Glutamatergic neuron (in vitro differentiated cells): ENCODE data around the gene IFFO2. TPM values are rescaled to one million over a fixed set of nuclear protein-coding genes. Genes with fewer than 3 reads are reported as not detected.

Source experiments
- DNase-seq: peaks from one replicate; pipeline ENCODE4 v3.0.0; 2022
- H3K27ac Mint-ChIP-seq: one replicate; pipeline ENCODE4 v1.8.0; 2020; ENCODE audit warnings: mild to moderate bottlenecking, mixed read lengths, inconsistent platforms; ENCODE audit not compliant: unreplicated experiment
- H3K27me3 Mint-ChIP-seq: one replicate; pipeline ENCODE4 v1.8.0; 2020; ENCODE audit warnings: mild to moderate bottlenecking, moderate library complexity, mixed read lengths, inconsistent platforms; ENCODE audit not compliant: unreplicated experiment
- H3K36me3 Mint-ChIP-seq: one replicate; pipeline ENCODE4 v1.8.0; 2020; ENCODE audit warnings: mild to moderate bottlenecking, mixed read lengths, inconsistent platforms; ENCODE audit not compliant: unreplicated experiment
- H3K4me1 Mint-ChIP-seq: one replicate; pipeline ENCODE4 v1.8.0; 2020; ENCODE audit warnings: mild to moderate bottlenecking, low read depth, mixed read lengths, inconsistent platforms; ENCODE audit not compliant: unreplicated experiment
- H3K4me3 Mint-ChIP-seq: one replicate; pipeline ENCODE4 v1.8.0; 2020; ENCODE audit warnings: mild to moderate bottlenecking, mixed read lengths, inconsistent platforms; ENCODE audit not compliant: unreplicated experiment
- H3K9me3 Mint-ChIP-seq: one replicate; pipeline ENCODE4 v1.8.0; 2020; ENCODE audit warnings: mild to moderate bottlenecking, moderate library complexity, mixed read lengths, inconsistent platforms; ENCODE audit not compliant: unreplicated experiment
- CTCF ChIP-seq: fragments of 200-600 bp; sonication (generic); IDR thresholded peaks from one replicate; pipeline ENCODE4 v1.5.0; 2021; ENCODE audit not compliant: partially characterized antibody, unreplicated experiment
- total RNA-seq: library from RNA; stranded (reverse); fragmentation: NEBNext Ultra II Directional; extraction: Animal tissue kit (Norgen Biotek cat#: 25700); gene quantifications from one replicate; pipeline ENCODE4 v1.2.1, GENCODE V29; 2021; ENCODE audit not compliant: unreplicated experiment

Gene IFFO2
- total RNA-seq, 1 donor from 2014 or later: 107 TPM

GRCh38 chr1:18907021-18907916, 49.2 kb downstream of the IFFO2 start:
- Mint-ChIP-seq H3K4me1 (peaks cover 46% of the 10 kb centered on the region), H3K4me3 (peak overlapping the region; percentile 42), H3K9me3 (peaks cover 30% of the 10 kb centered on the region), H3K27ac (peak overlapping the region; percentile 69), H3K36me3 (peaks cover 3% of the 10 kb centered on the region), H3K27me3 (peaks cover 22% of the 10 kb centered on the region)
- DNase-seq: peak; percentile 67
- TF ChIP-seq CTCF: peak; percentile 99

- DNase-seq: no peak
- no peak for TF ChIP-seq CTCF
- Mint-ChIP-seq H3K36me3 (no peaks in the 10 kb centered on the region), H3K4me3 (peak overlapping the region; percentile 93), H3K27me3 (peaks cover 10% of the 10 kb centered on the region), H3K9me3 (peaks cover 18% of the 10 kb centered on the region), H3K27ac (peak overlapping the region; percentile 98), H3K4me1 (peaks cover 43% of the 10 kb centered on the region)
These were observed 53.2 kb downstream of the IFFO2 start for GRCh38 chr1:18903291-18903756.

- Mint-ChIP-seq H3K36me3 (no peaks in the 10 kb centered on the region), H3K27me3 (peaks cover 10% of the 10 kb centered on the region), H3K4me1 (peaks cover 41% of the 10 kb centered on the region), H3K4me3 (peak within 1 kb of the TSS; percentile 100), H3K27ac (peak within 1 kb of the TSS; percentile 98), H3K9me3 (peaks cover 16% of the 10 kb centered on the region)
- TF ChIP-seq CTCF: no peak
- DNase-seq: peak; percentile 92
These were observed 53.8 kb downstream of the IFFO2 start, which contains the start of gene ALDH4A1 for GRCh38 chr1:18902523-18903290. Gene ALDH4A1 (minus strand): TSS chr1:18902555. CDS start chr1:18902523, 32 bp downstream.

- H3K36me3 Mint-ChIP-seq: no peaks in the 10 kb centered on the region
- H3K4me1 Mint-ChIP-seq: peaks cover 36% of the 10 kb centered on the region
- no peak for TF ChIP-seq CTCF
- DNase-seq: no peak
- peaks cover 8% of the 10 kb centered on the region for H3K27me3 Mint-ChIP-seq
- H3K27ac Mint-ChIP-seq: peak overlapping the region; percentile 94
- H3K4me3 Mint-ChIP-seq: peak overlapping the region; percentile 100
- H3K9me3 Mint-ChIP-seq: peaks cover 14% of the 10 kb centered on the region
These were observed 54.4 kb downstream of the IFFO2 start for GRCh38 chr1:18901952-18902522.
